GM23248 (cell line): Measurements from ENCODE around the gene DDX27.

Source experiments
- EZH2 ChIP-seq: fragments of 200-600 bp; sonication (generic); IDR thresholded peaks from 2 replicates; pipeline ENCODE4 v1.6.1; 2018; ENCODE audit warnings: antibody characterized with exemption, mild to moderate bottlenecking; ENCODE audit not compliant: insufficient read depth, poor library complexity, severe bottlenecking
- EZH2phosphoT487 ChIP-seq: fragments of 200-600 bp; sonication (generic); IDR thresholded peaks from 2 replicates; pipeline ENCODE4 v1.6.1; 2018; ENCODE audit warnings: antibody characterized with exemption, moderate library complexity, mild to moderate bottlenecking, low read depth; ENCODE audit not compliant: insufficient read depth

DNA sequence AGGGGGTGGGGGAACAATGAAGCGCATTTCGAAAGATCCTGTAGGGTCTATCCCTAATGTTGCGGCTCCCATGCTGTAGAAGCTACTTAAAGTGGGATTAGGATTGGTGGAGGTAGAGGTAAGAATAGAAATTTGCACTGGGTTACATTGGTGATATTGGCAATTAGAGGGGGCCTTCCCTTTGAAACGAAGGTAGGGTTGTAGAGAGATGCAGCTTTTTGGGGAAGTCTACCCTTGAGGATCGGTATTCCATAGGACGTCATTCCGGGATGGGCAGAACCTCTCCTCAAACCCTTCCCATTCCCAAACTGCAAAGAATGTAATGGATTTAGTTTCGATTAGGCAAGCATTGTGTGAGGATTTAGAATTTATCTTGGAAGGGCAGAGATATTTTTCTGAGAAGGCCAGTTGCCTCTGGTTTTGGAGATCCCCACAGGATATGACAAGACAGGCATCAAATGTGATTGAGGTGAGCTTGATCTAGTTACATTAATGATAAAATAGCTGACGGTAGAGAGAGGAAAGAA lies 64.0 kb downstream of the DDX27 start:
- TF ChIP-seq EZH2 (no peak), EZH2phosphoT487 (no peak)
